Amniotic epithelial cell (primary cell): ENCODE data around the gene BLOC1S4.
A peak's percentile ranks its signal among the peaks of the same experiment; 100 is the strongest.
"Not testable (repeated sequence)": the region's sequence is repeated elsewhere in the genome, so short reads cannot be mapped to it uniquely, and the experiment has no call there.

Experiments
- DNase-seq: peaks from one replicate; pipeline ENCODE4 v3.0.0-alpha.2; 2010; ENCODE audit warnings: low read depth

The BLOC1S4 gene

DNA sequence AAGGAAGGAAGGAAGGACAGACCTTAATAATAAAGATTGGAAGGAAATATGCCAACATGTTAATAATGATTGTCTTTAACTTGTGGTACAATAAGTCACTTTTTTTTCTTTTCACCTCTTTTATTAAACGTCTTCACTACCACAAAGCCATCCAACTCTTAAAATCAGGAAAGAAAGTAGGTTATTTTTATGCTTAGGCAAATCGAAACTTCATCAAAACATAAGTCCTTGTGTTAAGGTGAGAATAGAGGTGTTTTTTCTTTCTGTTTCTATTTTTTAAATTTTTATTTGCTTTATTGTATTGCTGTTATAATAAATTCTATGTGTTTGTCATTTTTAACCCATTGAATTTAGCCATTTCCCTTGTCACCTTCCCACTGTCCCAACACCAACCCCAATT, 26.5 kb downstream of the BLOC1S4 start:
- DNase-seq = no peak

DNA sequence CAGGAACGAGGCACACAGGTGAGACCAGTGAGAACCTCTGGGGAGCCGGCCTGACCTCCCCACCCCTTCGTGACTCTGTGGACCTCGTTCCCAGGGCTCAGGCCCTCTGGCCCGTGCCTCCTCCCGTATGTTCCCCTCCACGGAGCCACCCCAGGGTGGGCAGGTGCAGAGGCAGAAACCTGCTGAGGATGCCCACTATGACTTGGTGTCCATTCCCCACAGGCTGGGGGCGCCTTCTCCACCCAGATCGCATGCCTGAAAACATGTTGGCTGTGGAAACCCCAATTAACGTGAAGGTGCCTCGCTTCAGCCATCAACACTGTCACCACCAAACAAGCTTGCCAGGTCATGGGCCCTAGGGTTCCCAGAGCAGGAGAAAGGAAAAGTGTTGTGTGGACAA, 27.0 kb downstream of the BLOC1S4 start:
- no peak for DNase-seq

DNA sequence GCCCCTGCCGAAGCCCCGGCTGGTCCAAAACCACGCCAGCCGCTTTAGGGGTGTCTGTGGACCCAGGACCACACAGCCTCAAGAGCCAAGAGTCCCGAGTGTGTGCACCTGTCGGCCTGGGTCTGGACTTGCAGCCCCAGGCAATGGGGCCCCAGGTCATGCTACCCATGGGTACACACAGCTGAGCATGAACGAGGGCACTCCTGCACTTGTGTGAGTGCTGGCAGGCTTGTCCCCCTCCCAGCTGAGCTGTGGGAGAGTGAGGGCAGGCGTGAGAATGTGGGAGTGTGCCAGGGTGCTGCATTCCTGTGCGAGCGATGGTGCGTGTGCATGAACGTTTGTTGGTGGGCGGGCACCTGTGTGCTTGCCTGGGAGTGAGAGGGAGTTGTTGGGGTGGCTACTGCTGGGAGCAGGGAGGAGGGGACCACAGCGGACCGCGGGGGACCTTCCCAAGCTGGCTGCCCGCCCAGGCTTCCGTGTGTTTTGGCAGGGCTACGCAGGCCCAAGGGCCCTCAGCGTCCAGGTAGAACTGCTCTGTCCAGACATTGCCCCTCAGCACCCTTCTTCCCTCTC, 30.8 kb downstream of the BLOC1S4 start:
- DNase-seq = no peak

DNA sequence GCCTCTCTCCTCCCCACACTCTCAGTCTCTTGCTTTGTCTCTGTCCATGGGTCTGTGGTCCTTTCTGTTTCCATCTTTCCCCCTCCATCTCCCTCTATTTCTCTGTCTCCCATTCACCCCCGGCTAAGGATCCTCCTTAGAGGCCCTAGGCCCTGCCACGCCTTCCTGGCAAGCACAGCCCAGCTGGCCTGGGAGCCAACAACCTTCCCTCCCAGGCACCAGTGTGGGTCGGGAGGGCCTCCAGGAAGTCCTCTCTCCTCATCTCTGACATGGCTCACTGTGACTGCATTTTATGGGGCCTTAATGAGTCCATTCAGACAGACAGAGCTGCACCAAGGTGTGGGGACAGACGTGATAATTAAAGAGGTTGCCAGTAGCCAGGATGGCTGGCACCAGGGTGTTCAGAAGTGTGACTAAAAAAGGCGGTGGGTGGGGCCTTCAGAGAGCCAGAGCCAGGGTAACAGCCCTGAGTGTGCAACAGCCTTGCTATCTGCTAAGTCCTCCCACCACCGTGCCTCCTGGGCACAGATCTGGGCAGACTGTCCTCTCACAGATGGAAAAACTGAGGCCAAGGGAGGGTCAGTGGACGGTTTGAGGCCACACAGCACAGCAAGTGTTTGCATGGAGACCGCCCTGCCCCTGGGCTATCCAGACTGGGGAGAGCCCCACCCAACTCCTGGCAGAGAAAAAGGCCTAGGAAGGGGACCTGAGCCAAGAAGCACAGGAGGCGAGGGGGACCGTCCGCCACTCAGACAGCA, 31.5 kb downstream of the BLOC1S4 start:
- DNase-seq = no peak

DNA sequence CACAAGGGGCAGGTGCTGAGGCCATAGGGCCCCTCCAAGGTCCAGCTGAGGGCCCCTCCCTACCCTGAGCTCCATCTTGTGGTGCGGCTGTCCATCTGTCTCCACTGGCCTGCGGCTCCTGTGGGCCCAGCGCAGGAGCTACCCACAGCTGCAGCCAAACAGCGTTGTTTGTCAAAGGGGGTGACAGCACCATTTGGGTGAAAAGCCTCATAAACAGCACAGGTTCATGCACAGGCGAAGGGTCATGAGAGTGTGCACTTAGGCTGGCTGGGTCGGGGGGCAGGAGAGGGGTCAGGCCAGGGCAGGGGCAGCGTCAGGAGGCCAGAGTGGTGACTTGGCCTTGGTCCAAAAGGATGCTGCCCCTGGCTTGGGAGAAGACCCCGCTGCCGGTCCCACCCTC, 32.3 kb downstream of the BLOC1S4 start:
- DNase-seq = no peak

DNA sequence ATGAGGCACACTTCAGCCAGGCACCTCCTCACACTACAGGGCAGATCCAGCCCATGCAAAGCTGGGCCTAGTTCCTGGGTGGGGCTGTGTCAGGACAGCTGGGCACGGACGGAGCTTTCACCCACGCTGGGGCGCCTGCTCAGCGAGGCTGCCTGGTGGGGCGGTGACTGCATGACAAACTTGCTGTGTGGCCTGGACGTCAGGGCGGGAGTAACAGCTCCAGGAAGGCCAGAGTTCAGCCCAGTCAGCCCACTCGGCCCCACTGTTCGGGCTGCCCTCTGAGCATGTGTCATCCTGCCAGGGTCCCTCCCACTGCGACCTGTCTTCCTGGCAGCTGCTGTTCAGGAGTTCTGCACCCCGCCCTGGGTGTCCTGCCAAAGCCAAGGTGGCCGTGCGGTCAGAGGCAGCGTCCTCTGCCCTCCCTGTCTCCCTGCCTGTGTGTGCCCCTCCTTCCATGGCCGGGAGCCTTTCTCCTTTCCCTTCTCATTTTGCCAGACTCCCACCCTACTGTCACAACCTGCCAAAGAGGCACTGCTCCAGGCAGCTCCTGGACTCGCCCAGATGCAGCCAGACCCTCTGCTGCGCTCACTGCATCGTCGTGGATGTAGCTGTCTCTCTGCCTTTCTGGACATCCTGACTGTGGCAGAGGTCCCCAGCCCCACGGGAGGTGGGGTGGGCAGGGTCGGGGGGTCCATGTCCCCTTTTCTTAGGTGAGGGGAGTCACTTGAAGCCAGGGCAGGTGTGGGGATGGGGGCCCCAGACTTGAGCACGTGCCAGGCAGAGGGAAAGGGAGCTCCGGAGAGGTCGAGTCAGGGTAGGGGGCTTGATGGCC, 33.6 kb downstream of the BLOC1S4 start:
- peak; percentile 15 for DNase-seq

DNA sequence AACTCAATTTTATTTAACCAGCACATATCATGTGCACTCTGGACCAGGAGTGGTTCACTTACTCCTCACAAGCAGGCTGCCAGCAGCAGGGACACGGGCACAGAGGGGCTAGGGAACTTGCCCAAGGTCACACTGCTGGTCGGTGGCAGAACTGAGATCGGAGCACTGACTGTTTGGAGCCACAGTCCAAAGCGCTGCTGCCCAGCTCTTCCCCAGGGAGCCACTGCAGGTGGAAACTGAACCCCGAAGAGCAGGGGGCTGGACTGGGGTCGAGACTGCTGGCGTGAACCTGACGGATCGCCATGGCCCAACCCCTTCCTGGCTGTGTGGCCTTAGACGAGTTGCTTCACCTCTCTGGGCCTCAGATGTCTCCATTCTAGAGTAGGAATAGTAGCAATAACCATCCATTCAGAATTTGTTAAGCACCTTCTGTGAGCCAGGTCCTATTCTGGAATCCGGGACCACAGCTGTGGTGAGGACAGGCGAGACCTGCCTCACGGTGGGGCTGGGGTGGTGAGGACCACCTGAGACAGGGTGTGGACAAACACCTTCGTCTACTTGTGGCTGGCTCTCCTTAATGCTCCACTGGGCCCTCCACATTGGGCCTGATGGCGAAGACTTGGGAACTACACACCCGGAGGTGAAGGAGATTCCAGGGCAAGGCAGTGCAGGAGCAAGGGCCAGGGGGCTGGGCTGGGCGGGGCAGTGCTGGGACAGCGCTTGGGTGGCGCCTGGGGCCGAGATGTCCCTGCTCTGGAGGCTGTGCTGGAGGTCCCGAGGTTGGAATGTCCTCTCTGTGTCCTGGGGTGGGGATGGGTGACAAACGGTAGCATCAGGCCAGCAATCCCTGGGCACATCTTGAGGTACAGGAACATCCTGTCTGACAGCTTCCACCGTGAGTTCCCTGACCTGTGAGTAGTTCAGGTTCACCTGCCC, 34.6 kb downstream of the BLOC1S4 start:
- DNase-seq = no peak

DNA sequence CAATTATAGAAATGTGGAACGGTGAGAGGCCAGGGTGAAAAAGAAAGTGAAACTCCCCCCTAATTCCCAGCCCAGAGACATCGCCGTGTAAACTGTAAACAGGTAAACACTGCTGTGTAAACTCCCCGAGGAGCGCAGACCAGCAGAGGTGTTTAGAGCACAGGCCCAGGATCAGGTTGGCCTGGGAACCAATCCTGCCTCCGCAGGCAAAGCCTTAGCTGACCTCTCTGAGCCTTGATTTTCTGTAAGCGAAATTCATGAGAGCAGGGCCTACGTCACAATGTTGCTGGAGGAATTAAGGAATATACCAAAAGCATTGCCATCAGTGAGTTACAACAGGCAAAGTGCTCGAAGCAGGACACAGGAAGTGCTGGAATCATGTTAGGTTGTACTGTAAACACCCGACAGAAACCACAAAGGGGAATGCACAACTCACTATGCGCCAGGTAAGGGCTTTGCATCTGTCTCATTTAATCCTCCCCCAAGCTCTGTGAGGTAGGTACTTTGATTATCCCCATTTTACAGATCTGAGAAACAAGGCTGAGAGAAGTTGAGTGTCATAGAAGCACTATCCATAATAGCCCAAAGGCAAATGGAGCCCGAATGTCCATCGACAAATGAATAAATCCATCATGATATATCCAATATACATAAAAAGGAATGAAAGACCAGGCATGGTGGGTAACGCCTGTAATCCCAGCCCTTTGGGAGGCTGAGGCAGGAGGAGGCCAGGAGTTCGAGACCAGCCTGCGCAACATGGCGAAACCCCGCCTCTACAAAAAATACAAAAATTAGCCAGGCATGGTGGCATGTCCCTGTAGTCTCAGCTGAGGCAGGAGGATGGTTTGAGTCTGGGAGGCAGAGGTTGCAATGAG, 35.9 kb downstream of the BLOC1S4 start:
- DNase-seq = peak; percentile 46

DNA sequence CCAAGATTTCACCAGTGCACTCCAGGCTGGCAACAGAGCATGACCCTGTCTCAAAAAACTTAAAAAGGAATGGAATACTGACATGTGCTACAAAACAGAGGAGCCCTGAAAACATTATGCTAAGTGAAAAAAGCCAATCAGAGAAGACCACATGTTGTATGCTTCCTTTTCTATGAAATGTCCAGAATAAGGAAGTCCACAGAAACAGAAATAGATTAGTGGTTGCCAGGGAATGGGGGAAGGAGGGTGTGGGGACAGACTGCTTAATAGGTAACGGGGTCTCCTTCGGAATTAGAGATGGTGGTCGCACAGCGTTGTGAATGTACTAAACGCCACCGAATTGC, 36.5 kb downstream of the BLOC1S4 start:
- no peak for DNase-seq

DNA sequence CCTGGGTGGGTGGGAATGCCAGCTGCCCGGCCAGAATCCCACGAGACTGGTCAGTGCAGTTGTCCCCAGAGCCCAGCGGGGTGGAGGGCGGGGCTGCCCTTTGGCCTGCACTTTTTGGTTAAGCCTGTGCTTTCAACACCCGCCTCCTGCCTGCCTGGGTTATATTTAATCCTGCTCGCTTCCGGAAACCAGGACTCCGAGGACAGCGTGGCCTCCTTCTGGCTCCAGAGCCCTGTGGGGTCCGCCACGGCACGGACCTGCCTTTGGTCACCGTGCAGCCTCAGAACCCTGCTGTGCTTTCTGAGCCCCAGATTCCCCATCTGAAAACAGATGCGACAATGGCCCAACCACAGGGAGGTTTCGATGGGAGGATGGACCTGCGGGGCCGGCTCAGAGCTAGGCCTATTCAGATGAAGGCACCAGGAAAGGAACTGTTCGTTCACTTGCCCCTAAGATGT, 37.2 kb downstream of the BLOC1S4 start:
- DNase-seq = no peak

DNA sequence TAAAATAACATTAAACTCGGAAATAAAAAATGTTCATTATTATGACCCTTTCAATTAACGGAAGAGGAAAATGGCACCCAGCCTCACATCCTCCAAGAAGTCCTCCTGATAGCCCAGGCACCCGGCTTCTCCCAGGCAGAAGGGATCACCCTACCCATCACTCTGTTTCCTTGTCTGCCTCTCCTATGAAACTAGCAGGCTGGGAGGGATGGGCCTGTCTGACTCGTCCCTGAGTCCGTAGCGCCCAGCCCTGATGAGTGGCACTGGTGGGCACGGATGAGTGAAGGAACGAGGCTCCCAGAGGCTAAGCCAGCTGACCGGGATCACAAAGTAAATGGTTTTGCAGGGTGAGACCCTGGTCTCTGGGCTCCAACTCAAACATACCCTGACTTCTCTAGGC, 37.9 kb downstream of the BLOC1S4 start:
- DNase-seq = no peak

DNA sequence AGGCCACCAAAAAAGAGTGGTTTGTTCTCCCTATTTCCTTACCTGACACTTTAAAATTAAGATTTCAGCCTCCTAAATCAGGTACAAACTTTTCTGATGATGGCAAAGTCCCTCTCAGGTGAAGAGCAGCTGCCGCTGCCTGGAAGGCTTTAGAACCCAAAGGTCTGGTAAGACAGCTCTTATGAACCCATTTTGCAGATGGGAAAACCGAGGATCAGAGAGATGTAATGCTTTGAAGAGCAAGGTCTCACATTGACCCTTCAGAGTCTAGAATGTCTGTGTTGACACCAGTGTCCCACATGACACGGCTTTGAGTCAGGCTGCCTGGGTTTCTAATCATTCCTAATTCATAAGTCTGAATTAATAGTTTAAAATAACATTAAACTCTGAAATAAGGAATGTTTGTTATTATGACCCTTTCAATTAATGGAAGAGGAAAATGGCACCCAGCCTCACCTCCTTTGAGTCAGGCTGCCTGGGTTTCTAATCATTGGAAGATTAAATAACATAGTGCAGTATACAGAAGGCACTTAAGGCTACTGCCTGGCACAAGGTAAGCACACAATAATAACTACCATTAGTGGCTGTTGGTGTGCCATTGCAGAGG, 38.6 kb downstream of the BLOC1S4 start:
- DNase-seq = no peak

DNA sequence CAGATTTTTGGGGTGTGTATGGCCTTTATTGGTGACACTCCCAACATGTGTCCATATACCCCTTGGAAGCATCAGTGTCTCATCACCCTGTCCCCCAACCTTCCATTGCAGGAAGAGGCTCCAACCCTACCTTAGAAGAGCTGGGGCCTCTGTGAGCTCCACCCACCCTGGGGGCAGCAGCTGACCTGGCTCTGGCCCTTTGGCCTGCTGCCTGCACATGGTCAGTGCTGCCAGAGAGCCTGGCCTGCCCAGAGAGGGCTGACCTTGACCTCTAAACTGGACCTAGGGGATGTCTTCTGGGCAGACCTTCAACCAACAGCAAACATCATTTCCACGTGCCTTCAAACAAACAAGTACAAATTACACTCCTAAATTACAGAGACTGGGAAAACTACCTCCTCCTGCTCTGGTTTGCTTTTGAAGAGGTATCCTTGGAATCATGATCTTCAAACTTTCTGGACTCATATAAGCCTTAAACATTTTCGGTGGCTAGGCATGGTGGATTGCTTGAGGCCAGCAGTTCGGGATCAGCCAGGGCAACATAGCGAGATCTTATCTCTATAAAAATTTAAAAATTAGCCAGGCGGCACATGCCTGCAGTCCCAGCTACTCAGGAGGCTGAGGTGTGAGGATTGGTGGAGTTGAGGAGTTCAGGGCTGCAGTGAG, 39.2 kb downstream of the BLOC1S4 start:
- DNase-seq = no peak

DNA sequence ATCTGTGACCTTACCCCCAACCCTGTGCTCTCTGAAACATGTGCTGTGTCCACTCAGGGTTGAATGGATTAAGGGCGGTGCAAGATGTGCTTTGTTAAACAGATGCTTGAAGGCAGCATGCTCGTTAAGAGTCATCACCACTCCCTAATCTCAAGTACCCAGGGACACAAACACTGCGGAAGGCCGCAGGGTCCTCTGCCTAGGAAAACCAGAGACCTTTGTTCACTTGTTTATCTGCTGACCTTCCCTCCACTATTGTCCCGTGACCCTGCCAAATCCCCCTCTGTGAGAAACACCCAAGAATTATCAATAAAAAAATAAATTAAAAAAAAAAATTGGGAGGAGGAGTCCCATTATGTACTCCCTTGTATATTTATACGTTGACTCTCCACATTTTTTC, 40.4 kb downstream of the BLOC1S4 start:
- not testable (repeated sequence) for DNase-seq

DNA sequence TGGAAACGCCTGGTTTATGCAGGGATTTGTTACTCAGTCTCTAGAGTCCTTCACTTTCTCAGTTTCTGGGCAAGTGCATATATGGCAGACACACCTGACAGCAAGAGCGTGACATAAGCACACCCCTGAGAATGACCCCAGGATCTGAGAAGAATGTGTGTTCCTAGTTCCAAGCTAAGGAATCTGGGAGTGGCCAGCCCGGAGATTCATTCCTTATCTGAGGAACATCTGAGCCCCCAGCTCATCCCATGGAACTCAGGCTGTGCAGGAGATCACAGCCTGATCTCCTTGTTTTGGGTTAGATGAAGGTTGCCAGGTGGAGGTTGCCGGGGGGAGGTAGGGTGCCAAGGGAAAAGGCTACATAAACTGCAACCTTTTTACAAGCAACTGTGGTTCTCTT, 42.8 kb downstream of the BLOC1S4 start:
- no peak for DNase-seq

DNA sequence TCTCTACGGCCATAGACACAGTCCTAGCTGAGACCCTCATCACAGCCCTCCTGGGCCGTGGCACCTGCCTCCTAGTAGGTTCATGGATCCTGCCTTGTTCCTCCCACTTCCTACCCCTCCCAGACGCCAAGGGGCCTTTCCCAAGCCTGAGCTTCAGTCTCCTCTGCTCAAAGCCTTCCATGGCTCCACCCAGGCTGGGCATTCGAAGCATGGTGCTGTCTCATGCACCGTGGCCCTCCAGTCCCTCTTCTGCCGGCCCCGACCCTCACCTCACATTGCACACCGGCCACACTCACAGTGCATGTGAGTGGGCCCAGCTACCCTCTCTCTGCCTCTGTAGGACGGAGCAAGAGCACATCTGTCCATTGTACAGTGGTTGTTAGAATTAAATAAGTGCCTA, 44.9 kb downstream of the BLOC1S4 start:
- DNase-seq = no peak

DNA sequence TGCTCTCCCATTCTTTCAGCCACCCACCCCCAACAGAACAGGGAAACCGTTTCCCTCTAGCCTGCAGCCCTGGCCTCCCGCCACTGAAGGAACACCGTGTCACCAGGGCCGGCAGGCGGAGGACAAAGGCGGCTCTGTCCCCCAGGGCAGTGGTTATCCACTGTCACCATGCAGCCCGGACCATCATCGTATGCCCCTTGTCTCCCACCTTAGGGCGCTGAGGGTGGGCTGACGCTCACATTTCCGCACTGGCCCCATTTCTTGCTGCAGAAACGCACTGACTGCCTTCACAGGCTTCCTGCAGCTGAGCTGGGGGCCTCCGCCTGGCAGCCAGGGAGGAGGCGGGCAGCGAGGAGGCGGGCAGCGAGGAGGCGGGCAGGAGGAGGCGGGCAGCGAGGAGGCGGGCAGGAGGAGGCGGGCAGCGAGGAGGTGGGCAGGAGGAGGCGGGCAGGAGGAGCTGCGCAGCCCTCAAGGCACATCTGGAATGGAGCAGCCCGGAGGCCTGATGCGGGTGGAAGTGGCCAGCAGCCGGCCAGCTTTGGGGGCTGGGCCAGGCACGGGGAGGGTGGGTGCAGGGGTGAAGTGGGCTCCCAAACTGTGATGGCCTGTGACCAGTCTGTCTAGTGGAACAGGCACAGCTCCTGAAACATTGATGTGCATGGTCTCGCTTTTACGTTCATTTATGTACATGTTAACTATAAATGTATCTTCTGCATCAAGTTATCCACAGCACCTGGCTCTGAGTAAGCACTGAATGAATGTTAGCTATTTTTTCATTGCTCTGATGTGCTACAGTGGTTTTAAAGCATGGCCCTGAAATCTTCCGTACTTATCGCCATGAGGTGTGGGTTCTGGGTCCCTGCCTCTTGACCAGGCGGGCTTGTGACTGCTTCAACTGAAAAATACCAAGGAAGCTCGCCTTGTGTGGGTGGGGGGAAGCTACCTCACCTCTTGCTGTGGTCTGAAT, 46.0 kb downstream of the BLOC1S4 start:
- no peak for DNase-seq

DNA sequence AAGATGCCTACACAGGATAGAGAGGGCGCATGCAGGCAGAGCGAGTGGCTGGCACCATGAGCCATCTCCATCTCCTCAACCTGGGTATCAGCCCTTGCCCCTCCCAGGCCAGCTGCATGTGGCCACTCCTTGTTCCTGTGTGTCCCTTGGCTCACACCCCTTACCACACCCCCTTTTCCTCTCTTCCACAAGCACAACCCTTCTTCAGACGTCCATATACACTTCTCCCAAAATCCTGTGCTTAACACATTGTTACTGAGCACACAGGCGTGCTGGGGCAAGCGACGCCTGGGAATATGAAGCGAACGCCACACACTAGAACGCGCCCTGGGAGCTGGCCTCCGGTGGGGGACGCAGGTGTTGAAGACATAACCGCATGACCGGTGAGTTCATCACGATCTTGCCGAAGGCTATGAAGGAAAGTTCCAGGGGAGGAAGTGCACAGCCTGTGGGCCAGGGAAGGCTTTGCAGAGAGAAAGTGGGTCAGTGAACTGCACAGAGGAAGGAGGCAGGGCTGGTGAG, 47.4 kb downstream of the BLOC1S4 start:
- no peak for DNase-seq
